A673 (cell line): ENCODE data around the gene STAG1. TPM values are rescaled to one million over a fixed set of nuclear protein-coding genes. Genes with fewer than 3 reads are reported as not detected.
A peak's percentile ranks its signal among the peaks of the same experiment; 100 is the strongest.

Experiments
- BruUV-seq: library from RNA; stranded (reverse); fragments of 400-500 nt; replicated peaks from 2 replicates; lab custom pipeline; 2021; lab: Mats Ljungman, UMichigan
- CTCF ChIA-PET: fragments of 300-600 bp; sonication (Branson Sonifier 250); formaldehyde crosslinking; loops from one replicate; lab custom pipeline; 2022; ENCODE audit warnings: antibody characterized with exemption; lab: Charles Lee
- POLR2A ChIA-PET: fragments of 300-600 bp; sonication (Branson Sonifier 250); formaldehyde crosslinking; loops from one replicate; lab custom pipeline; 2022; ENCODE audit warnings: antibody characterized with exemption; ENCODE audit not compliant: low non-redundant PET; lab: Charles Lee
- DNase-seq: peaks from one replicate; pipeline ENCODE4 v3.0.0-alpha.2; 2015; ENCODE audit warnings: low spot score
- H3K27ac ChIP-seq: fragments of 200-600 bp; sonication (generic); 2 replicates; pipeline ENCODE4 v1.5.1; 2016; ENCODE audit warnings: mixed run types, low read depth, mild to moderate bottlenecking, mixed read lengths, antibody characterized with exemption, low read length; ENCODE audit not compliant: poor library complexity, severe bottlenecking
- H3K27me3 ChIP-seq: fragments of 200-600 bp; sonication (generic); replicated peaks from 2 replicates; pipeline ENCODE4 v1.6.1; 2017; ENCODE audit warnings: mixed run types, low read depth, mild to moderate bottlenecking, mixed read lengths, antibody characterized with exemption, low read length; ENCODE audit not compliant: insufficient read depth, poor library complexity
- H3K36me3 ChIP-seq: fragments of 200-600 bp; sonication (generic); 2 replicates; pipeline ENCODE4 v1.6.1; 2016; ENCODE audit warnings: mixed run types, mild to moderate bottlenecking, mixed read lengths, antibody characterized with exemption, low read length; ENCODE audit not compliant: insufficient read depth, poor library complexity, severe bottlenecking
- H3K4me1 ChIP-seq: fragments of 200-600 bp; sonication (generic); 2 replicates; pipeline ENCODE4 v1.6.1; 2017; ENCODE audit warnings: mixed run types, mild to moderate bottlenecking, mixed read lengths, antibody characterized with exemption, low read length; ENCODE audit not compliant: insufficient read depth, poor library complexity, severe bottlenecking
- H3K4me3 ChIP-seq: fragments of 200-600 bp; sonication (generic); 2 replicates; pipeline ENCODE4 v1.5.1; 2016; ENCODE audit warnings: low read depth, mixed run types, mild to moderate bottlenecking, mixed read lengths, low read length; ENCODE audit not compliant: poor library complexity, severe bottlenecking
- H3K9me3 ChIP-seq: fragments of 200-600 bp; sonication (generic); 2 replicates; pipeline ENCODE4 v1.6.1; 2016; ENCODE audit warnings: mixed run types, low read depth, mild to moderate bottlenecking, mixed read lengths, antibody characterized with exemption, low read length; ENCODE audit not compliant: poor library complexity, severe bottlenecking
- EZH2 ChIP-seq: fragments of 200-600 bp; sonication (generic); IDR thresholded peaks from 2 replicates; pipeline ENCODE4 v1.6.1; 2017; ENCODE audit warnings: borderline replicate concordance, low read depth, mild to moderate bottlenecking, mixed read lengths, antibody characterized with exemption, low read length; ENCODE audit not compliant: poor library complexity, severe bottlenecking
- intact Hi-C: fragments of 100-400 bp; cut with micrococcal nuclease; formaldehyde crosslinking; loops from one replicate; pipeline ENCODE4 v1.10.0; 2022; ENCODE audit not compliant: unreplicated experiment
- total RNA-seq: library from RNA; stranded (reverse); gene quantifications from 2 replicates; pipeline ENCODE4 v1.2.3, GENCODE V29; 2021
- TF ChIP-seq, protein P1 (sequence below): fragments of 300-800, 200-600 bp; sonication (generic); conservative IDR thresholded peaks from 2 replicates; pipeline ENCODE4 v1.5.1; 2017; ENCODE audit warnings: low read depth, mild to moderate bottlenecking, antibody characterized with exemption, low read length, moderate library complexity, mixed read lengths

Gene STAG1
- total RNA-seq, 1 experiment from 2014 or later: 47.4 TPM

DNA sequence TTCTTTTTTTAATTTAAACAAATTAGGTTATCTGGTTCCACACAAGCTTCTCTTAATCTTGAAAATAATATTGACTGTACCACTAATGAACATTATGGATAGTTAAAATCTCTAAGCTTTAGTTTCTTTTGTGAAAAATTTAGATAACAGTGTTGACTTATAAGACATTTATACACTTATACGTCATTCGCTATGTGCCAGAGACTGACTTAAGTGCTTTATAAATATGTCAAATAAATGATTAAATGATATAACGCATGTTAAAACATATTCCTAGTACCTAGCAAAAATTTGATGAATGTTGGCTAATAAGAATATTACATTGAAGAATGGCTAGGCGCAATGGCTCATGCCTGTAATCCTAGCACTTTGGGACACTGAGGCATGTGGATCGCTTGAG lies 405.7 kb downstream of the STAG1 start:
- Histone ChIP-seq H3K27me3 (no peaks in the 10 kb centered on the region), H3K9me3 (no peaks in the 10 kb centered on the region), H3K4me1 (peaks cover 6% of the 10 kb centered on the region), H3K4me3 (no peak overlapping the region), H3K36me3 (no peaks in the 10 kb centered on the region), H3K27ac (no peak overlapping the region)
- TF ChIP-seq, protein P1, sequence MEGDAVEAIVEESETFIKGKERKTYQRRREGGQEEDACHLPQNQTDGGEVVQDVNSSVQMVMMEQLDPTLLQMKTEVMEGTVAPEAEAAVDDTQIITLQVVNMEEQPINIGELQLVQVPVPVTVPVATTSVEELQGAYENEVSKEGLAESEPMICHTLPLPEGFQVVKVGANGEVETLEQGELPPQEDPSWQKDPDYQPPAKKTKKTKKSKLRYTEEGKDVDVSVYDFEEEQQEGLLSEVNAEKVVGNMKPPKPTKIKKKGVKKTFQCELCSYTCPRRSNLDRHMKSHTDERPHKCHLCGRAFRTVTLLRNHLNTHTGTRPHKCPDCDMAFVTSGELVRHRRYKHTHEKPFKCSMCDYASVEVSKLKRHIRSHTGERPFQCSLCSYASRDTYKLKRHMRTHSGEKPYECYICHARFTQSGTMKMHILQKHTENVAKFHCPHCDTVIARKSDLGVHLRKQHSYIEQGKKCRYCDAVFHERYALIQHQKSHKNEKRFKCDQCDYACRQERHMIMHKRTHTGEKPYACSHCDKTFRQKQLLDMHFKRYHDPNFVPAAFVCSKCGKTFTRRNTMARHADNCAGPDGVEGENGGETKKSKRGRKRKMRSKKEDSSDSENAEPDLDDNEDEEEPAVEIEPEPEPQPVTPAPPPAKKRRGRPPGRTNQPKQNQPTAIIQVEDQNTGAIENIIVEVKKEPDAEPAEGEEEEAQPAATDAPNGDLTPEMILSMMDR: no peak
- no peak for TF ChIP-seq EZH2
- BruUV-seq: no TSS peak
- ChIA-PET CTCF (interaction anchor here (0.7 kb wide), 1 partner anchor 97 kb away, joined by 3 read pairs; no protein-coding TSS in a partner anchor), POLR2A (no interaction called here)
- no peak for DNase-seq
- intact Hi-C loops: loop anchor here (10.0 kb wide), 1 partner anchor 272 kb away; no protein-coding TSS in a partner anchor

- ChIA-PET POLR2A (no interaction called here), CTCF (no interaction called here)
- no peaks in the 10 kb centered on the region for H3K36me3 ChIP-seq
- no peaks in the 10 kb centered on the region for H3K27me3 ChIP-seq
- intact Hi-C loops: loop anchor here (10.0 kb wide), 1 partner anchor 269 kb away; no protein-coding TSS in a partner anchor
- H3K9me3 ChIP-seq: no peaks in the 10 kb centered on the region
- peak; percentile 50 for DNase-seq
- no TSS peak for BruUV-seq
- TF ChIP-seq, protein P1: no peak
- no peak for TF ChIP-seq EZH2
- no peak overlapping the region for H3K27ac ChIP-seq
- peaks cover 6% of the 10 kb centered on the region for H3K4me1 ChIP-seq
- no peak overlapping the region for H3K4me3 ChIP-seq
Measured at GRCh38 chr3:136343873-136344555, 408.2 kb downstream of the STAG1 start.

DNA sequence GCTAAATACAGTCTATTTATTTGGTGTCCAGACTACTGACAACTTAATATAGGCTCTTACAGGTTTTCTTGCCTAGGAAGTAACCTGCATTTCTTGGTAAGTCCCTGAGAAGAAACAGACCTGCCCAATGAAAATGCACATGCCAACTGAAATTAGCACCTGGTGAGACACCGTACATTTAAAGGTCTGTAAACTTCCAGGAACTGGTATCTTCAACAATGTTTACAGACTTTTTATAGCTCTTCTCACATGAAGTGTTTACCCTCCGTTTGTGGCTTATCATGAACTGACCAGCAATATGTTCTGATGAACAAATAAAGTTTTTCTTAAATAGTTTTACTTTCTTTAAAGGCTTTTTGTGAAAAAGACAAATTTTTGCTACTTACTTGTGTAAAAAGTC lies 408.7 kb downstream of the STAG1 start:
- intact Hi-C loops: loop anchor here (10.0 kb wide), 1 partner anchor 269 kb away; no protein-coding TSS in a partner anchor
- H3K27me3 ChIP-seq: no peaks in the 10 kb centered on the region

More for the DNA sequence above, 408.7 kb downstream of the STAG1 start:
- no peak for DNase-seq
- Histone ChIP-seq H3K36me3 (no peaks in the 10 kb centered on the region), H3K27ac (no peak overlapping the region), H3K9me3 (no peaks in the 10 kb centered on the region), H3K4me3 (no peak overlapping the region), H3K4me1 (peaks cover 6% of the 10 kb centered on the region)
- TF ChIP-seq, protein P1: no peak
- TF ChIP-seq EZH2: no peak
- CTCF ChIA-PET: no interaction called here
- POLR2A ChIA-PET: no interaction called here
- no TSS peak for BruUV-seq
